HUDEP-2 (cell line): ENCODE measurements around the gene IGSF3.
"Not testable (repeated sequence)": the region's sequence is repeated elsewhere in the genome, so short reads cannot be mapped to it uniquely, and the experiment has no call there.

ENCODE experiments used
- DNase-seq, 76 experiments: peaks; one replicate each; lab custom pipeline; 2025; ENCODE audit not compliant: unreplicated experiment in 76 of 76; lab: John Stamatoyannopoulos, UW

Gene IGSF3

DNA sequence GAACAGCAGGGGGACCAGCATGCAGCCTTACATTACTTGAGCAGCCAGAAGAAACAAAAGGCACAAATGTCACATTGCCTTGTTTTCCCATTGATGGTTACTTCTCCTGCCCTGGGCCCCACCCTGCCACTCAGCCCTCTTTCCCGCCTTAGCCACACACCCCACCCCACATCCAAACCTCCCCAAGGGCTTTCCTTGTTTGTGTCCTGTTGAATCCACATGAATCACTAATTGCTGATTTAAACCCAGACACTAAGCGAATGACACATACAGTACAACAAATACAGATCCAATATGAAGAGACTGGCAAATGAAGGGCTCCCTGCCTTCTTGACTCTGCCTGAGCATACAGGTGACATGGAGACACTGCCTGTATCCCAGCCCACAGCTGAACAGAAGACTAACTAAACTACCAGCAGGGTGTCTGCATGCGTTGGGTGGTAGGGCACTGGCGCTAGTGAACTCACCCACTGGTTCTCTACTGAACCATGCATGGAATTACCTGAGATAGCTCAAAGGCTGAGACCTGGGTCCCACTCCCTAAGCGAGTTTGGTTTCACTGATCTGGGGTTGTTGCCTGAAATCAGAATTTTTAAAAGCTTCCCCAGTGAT lies 3.1 kb downstream of the IGSF3 start:
- no peak for DNase-seq

DNA sequence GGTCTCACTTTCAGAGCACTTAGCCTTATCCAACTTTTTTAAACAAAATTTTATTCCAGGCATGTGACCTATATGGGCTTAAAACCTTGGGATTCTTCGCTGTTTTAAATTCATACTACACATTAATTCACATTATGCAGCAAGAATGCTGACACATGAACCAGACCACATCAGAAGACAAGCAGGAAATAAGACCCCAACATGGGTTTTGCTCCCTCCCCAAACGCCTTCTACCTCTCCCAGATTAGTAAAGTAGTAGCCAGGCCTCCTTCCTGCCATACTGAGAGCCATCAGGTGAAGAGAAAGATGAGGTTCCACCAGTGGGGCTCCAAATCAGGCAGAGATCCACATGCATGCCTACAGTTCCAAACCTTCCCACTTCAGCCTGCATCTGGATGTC lies 3.7 kb downstream of the IGSF3 start:
- DNase-seq: no peak

DNA sequence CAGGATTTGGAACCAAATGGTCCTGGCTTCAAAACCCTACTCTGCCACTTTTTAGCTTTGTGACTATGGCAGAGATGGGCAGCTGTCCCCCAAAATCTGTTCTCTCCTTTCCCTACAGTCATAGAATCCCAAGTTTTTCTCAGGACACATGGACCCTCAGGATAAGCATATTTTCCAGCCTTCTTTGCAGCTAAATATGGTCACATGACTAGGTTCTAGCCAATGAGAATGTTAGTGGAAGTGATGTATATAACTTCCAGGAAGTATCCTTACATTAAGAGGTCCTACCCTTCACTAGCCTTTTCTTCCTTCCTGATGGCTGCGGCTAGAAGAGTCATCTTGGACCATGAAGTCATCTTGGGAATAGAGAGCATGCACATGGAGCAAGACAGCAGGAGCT lies 5.9 kb downstream of the IGSF3 start:
- no peak for DNase-seq

DNA sequence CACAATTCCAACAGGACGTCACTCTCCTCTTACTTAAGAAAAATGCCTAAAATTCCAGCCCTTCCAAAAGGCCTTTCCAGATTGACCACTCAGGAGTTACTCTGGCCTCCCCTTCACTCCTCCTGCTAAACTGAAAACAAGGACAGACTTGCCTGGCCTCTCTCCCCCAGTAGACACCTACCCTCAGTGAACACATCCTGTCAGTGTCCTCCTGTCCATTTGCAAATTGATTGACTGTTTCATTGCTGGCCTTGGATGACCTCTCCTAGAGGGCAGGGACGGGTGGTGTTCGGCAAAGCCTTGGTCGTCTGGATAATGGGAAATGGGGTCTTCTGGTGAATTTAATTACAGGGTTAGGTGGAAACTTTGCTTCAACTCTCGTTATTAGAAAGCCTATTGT lies 8.9 kb downstream of the IGSF3 start:
- not testable (repeated sequence) for DNase-seq

DNA sequence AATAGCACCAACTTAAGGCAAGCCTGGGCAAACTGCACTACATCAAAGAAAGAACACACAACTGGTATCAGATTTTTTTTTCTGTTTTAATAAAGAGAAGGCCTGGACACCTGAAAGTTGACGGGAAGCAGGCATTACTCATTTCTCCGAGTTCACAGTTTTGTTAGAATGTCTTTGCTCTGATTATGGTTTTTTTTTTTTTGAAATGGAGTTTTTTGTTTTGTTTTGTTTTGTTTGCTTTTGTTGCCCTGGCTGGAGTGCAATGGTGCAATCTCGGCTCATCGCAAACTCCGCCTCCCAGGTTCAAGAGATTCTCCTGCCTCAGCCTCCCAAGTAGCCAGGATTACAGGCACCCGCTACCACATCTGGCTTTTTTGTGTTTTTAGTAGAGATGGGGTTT lies 9.7 kb downstream of the IGSF3 start:
- DNase-seq: not testable (repeated sequence)

DNA sequence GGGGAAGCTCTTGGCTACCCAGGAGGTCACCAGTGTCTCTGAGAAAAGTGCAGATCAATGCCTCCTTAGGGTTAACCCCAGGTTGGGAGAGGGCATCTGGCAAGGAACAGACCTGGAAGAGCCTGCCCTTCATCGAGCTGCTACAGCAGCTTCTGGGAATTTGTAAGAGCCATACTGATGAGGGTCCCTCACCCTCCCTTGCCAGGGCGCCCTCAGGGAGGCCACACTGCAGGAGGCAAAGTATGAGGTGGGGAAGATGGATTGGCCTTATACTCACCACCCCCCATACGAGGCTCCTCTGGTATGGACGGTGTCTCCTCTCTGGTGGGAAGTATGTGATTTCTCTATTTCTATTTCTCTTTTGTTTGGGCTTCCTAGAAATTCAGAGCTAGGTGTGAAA lies 13.2 kb downstream of the IGSF3 start:
- DNase-seq: no peak

DNA sequence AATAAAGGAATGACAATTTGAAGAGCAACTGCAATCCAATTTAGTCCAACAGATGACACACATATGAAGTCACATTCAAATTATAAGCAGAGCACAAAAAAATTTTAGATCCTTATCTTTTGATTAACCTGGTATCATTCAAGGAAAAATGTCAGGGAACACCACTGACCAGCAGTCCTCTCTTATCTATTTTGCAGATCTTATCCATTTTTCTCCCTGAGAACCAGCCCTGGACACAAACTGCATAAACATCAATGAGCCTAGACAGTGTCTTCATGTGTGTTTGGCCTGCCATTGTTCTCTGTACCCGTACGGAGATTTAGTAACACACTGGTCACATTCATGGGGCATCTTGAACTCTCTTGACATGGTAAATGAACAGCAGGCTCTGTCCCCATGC lies 14.9 kb downstream of the IGSF3 start:
- not testable (repeated sequence) for DNase-seq

DNA sequence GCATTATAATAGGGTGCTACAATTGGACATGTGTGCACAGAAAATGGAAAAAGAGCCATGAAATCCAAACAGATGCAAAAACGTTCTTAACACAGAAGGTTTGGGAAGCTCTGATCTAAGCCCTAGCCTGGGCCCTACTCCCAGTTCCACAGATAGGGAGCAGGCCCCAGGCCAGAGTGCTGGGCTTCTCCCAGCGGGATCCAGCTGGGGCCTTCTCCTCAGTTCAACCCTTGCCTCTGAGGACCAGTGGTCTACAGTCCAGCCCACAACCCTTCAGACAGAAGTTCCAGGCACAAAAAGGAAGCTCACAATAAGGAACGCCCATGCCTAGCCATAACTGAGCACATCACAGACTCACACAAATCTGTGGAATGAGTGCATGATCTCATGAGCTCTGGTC lies 16.8 kb downstream of the IGSF3 start:
- not testable (repeated sequence) for DNase-seq

DNA sequence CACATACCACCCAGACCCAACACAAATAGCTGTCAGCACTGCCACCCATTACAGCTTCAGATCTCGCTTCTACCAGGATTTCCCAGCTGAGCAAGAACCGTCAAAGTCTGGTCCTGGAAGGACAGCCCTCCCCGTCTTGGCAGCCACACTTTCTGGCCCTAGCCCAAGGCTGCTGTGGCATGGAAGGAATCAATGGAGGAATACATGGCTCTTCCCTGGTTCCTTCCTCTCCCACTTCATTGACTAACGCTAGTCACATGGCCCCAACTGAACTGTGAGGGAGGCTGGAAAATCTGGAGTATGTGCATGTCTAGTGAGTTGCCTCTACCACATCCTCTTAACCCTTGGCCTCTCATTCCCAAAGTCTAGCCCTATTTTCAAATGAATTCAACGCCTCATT lies 18.5 kb downstream of the IGSF3 start:
- not testable (repeated sequence) for DNase-seq

DNA sequence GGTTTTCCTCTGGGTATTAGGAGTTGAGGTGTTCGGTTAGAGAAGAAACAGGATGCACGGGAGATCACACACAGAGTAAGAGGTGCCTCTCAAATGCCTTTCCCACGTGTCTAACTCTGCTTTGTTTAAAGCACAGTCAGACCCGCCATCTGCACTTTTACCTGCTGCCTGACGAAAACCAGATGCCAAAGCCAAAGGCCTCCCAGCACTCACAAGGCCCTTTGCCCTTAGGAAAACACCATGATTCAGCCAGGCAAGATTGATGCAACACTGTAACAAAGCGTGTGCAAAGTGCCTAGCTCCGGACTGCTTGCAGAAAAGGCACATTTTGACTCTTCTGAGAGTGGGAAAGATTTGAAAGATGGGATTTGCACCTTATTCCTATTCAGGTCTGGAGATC lies 19.2 kb downstream of the IGSF3 start:
- DNase-seq: not testable (repeated sequence)

DNA sequence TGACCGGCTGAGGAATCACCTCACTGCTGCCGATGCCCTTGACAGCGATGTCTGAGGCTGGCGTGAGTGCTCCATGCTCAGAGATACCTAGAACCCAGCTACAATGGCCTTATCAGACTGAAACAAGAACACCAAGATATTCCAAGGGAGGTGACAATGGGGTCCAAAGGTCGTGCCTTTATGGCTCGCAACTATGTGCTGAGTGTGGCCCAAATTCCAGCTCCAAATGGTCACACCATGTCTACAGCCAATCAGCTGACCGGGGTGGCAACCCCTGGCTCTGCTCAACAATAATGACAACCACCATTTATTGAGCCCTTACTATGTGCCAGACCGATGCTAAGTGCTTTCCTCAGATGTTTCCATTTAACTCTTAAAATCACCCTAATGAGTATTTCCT lies 20.3 kb downstream of the IGSF3 start:
- DNase-seq: not testable (repeated sequence)

DNA sequence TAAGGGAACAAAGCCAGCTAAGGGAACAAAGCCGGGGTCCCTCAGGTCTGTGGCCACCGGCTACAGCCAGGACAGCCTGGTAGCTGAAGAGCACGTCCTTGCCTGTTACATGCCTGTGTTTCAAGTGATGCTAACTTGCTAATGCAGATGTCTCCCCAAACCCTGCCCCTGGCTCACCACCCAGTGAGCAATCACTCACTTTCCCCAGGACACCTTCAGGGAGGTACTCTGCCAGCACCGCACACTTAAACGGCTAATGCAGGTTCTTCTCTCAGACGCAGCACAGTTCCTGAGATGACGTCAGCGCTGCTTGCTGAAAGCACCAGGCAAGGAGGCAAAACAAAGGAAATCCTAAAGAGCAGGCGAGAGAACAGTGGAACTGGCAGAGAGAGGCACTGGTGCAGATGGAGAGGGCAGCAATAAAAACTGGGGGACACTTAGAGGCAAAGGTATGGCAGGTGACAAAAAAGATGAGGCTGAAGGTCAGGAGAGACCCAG lies 20.8 kb downstream of the IGSF3 start:
- DNase-seq: not testable (repeated sequence)

DNA sequence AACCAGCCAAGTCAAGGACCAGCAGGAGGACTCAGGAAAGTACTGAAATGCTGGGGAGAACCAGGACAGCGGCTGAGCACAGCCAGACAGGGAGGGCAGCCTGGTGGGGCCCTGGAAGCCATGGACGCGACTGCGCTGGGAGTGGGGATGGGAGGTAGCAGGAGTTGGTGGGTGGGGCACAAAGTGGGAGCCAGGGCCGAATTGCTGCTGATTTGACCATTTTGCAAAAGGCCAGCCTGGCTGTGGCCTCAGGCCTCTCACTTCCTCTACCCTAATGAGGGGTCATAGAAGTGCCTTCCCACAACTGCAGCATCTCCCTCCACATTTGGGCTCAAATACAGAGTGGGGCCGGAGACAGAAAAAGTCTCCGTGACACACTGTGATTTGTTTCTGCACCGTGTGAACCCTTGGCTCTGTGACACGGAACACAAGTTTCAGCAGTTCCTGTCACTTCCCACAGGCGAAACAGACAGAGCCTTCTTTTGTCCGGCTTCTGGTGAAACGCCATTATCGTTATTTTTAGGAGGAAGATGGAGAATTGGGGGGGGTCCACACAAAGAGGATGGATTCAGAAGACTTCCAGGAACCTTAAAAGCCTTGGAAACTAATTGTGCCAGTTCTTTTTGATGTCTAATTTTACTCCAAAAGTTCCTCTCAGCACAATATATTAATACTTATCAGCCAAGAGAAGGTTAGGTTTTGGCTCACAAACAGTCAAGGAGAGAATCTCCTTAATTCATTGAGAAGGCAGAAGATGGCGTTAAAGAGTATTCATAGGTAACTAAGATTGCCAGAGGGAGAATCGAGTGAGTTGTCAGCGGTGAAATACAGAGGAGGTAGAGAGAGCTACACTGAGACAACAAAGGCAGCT lies 21.5 kb downstream of the IGSF3 start:
- not testable (repeated sequence) for DNase-seq

DNA sequence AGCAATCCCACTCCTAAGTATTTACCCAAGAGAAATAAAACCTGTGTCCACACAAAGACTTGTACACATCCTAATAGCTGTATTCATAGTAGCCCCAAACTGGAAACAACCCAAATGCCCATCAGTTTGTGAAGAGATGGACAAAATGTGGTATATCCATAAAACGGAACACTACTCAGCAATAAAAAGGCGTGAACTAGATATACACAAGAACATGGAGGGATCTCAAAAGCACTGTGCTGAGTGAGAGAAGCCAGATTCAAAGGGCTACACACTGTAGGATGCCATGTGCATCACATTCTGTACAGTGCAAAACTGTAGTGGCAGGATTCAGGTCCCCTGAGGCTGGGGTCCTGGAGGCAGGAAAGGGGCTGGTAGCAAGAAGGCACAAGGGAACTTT lies 22.5 kb downstream of the IGSF3 start:
- DNase-seq: not testable (repeated sequence)

DNA sequence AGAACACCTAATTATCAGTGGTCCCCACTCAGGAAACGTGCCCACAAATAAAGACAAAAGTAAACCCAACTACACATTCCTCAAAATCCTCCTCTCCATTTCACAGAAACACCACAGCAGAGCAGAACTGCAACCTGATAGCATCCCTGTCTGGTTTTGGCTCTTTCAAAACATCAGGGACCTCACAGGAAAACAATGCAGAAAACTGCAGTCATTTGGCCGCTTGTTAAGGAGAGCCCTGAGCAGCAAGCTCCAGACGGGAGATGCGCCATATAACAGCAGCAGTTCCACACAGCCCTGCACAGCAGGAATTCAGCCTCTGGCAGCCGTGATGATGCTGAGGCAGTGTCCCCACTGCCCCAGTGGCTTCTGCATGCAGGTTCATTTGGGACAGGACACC lies 23.4 kb downstream of the IGSF3 start:
- DNase-seq: not testable (repeated sequence)

DNA sequence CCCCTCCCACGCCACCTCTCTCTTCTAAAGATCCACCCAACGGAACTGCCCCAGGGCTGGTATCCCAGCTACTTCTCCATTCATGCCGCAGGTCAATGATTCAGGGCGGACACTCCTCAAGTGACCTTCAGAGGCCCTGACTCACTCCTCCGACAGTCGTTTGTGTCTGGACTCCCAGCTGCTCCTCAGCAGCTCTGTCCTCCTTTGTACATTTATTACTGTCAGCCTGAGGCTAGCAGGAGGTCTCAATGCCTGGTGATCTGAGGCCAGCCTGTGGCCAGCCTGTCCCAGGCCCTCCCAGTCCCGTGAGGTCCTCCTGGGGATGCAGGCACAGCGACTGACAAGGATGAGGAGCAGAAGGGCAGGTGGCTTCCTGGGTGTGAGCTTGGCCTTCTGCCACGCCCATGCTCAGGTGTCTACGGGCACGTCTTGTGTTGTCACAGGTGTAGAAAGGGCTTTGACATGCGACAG lies 24.2 kb downstream of the IGSF3 start:
- DNase-seq: not testable (repeated sequence)

DNA sequence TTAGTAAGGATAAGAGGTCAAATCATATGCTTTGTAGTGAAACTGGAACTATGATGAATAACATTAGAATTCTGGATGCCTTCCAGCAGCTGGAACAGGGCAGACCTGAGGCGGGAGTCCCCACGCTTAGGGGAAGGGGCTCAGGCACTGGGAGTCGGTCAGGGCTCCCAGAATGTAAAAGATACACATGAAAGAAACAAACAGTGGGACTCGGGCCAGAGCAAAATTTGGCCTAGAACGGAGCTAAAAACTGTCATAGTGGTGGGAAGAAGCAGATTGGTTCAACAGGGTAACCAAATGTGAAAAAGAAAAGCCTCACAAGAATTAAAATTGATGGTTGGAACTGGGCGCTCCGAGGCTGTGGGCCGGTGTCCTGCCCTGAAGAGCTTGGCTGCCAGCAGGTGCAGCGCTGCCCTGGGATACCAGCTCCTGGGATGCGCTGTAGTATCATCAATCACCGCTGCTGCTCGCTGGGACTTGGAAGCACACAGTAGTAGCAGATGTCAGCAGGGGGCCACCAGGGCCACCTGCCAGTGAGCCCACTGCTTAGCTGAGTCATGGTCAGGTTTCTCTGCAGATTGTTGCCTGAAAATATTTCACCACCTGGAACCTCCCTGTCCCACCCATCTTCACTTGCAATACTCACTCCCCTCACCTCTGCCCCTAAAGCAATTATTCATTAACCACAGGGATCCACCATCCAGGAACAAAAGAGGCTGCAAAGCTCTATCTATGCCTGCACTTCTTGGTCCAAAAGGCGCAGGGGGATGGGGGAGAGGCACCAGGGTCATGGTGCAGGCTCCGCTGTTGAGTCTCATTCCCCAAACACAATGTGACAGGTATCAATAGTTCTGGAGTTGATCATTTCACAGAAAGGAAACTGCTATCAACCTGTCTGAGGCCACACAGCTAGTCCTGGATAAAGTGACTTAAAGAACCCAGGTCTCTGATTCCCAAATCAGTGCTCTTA lies 24.9 kb downstream of the IGSF3 start:
- DNase-seq: not testable (repeated sequence)

DNA sequence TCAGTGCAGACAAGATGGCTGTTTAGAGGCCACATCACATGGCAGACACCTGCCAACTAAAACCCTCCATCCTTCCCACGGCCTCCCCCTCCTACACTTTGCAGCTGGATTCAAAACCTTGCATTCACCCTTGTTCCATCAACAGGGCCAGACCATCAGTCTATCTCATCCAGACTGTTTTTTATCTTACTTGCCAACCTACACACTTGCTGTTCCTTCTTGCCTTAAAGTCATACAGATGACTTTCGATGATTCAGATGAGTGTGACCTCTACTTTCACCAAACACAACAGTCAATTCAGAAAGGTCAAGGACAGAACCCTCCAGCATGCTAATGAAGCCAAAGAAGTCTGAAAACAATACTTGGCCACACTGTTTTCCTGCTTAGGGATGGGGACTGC lies 29.9 kb downstream of the IGSF3 start:
- DNase-seq: not testable (repeated sequence)

DNA sequence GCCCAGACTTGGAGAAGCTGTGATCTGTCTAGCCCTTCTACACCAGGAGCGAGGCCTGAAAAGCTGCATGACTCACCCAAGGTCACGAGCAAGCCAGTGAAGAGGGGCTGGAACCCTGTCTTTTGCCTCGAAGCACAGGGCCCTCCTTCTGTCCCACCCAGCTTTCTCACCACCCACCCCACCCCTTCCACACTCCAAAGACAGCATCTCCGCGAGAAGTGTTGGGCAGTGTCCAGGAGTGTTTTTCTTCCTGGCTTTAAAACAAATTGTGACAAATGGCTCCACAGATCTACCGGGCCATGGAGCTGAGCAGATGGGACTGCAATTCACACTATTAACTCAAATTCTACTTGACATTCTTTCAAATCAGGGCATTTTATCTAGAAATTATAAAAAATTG lies 30.9 kb downstream of the IGSF3 start:
- not testable (repeated sequence) for DNase-seq

DNA sequence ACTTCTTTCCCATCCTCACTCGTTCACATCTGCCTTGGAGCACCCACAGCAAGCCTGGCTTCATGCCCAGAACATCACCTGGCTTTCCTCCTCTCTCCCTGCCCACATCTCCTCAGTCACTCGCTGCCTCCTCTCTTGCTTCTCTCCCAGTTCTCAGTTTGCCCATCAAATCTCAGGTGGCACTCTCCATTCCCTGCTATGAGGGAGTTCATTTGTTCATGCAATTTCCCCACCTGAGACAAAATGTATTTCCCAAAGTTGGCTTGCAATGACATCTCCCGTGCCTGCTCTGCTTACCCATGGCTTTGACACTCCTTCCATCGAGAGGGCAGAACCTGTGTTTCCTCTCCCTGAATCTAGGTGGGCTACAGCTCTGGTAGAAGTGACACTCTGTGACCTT lies 33.1 kb downstream of the IGSF3 start:
- DNase-seq: not testable (repeated sequence)
